GOT3 (cell line): Measurements from ENCODE around the gene MARCHF4.
"Not testable (repeated sequence)": the region's sequence is repeated elsewhere in the genome, so short reads cannot be mapped to it uniquely, and the experiment has no call there.

ENCODE experiments used
- DNase-seq: peaks from one replicate; lab custom pipeline; 2025; ENCODE audit warnings: mixed read lengths; lab: John Stamatoyannopoulos, UW

MARCHF4 gene

GRCh38 chr2:216391401-216391800 lies 19.1 kb upstream of the MARCHF4 start:
- DNase-seq, result no peak

GRCh38 chr2:216389570-216389969 lies 17.3 kb upstream of the MARCHF4 start:
- no peak for DNase-seq

- DNase-seq, result no peak
These were observed 16.0 kb upstream of the MARCHF4 start for GRCh38 chr2:216388046-216388884.

GRCh38 chr2:216387262-216387661 lies 15.0 kb upstream of the MARCHF4 start:
- no peak for DNase-seq

GRCh38 chr2:216385478-216385877 lies 13.2 kb upstream of the MARCHF4 start:
- DNase-seq, result no peak

GRCh38 chr2:216384409-216384808 lies 12.1 kb upstream of the MARCHF4 start:
- DNase-seq, result not testable (repeated sequence)

- DNase-seq, result no peak
These were observed 7.7 kb upstream of the MARCHF4 start for GRCh38 chr2:216379977-216380376.

- no peak for DNase-seq
These were observed 3.0 kb upstream of the MARCHF4 start for GRCh38 chr2:216375286-216375685.

GRCh38 chr2:216373896-216374295 lies 1.6 kb upstream of the MARCHF4 start:
- no peak for DNase-seq

- no peak for DNase-seq
These were observed 543 bp upstream of the MARCHF4 start for GRCh38 chr2:216372761-216373291.

GRCh38 chr2:216370961-216371712 lies 1.1 kb downstream of the MARCHF4 start:
- no peak for DNase-seq

GRCh38 chr2:216369821-216370220 lies 2.5 kb downstream of the MARCHF4 start:
- no peak for DNase-seq

- DNase-seq, result no peak
These were observed 5.4 kb downstream of the MARCHF4 start for GRCh38 chr2:216366777-216367471.

GRCh38 chr2:216365518-216365917 lies 6.8 kb downstream of the MARCHF4 start:
- no peak for DNase-seq

- no peak for DNase-seq
These were observed 9.1 kb downstream of the MARCHF4 start for GRCh38 chr2:216363221-216363620.

GRCh38 chr2:216362730-216363129 lies 9.6 kb downstream of the MARCHF4 start:
- no peak for DNase-seq

GRCh38 chr2:216355711-216356110 lies 16.6 kb downstream of the MARCHF4 start:
- DNase-seq, result no peak

GRCh38 chr2:216354306-216354705 lies 18.0 kb downstream of the MARCHF4 start:
- no peak for DNase-seq

GRCh38 chr2:216352653-216353270 lies 19.5 kb downstream of the MARCHF4 start:
- no peak for DNase-seq

- DNase-seq, result no peak
These were observed 20.9 kb downstream of the MARCHF4 start for GRCh38 chr2:216351172-216351925.

- no peak for DNase-seq
These were observed 22.0 kb downstream of the MARCHF4 start for GRCh38 chr2:216350214-216350791.
